RWPE2 (cell line): Measurements from ENCODE around the gene C5.

ENCODE experiments used
- ATAC-seq: fragments of 200-7000 bp; cut with Tn5 transposase; 3 replicates; pipeline ENCODE4 v1.9.1; 2021; ENCODE audit warnings: low read depth
- DNase-seq: peaks from one replicate; pipeline ENCODE4 v3.0.0-alpha.2; 2020; ENCODE audit warnings: low spot score
- H3K27ac ChIP-seq: fragments of 450-650 bp; 2 replicates; pipeline ENCODE4 v1.5.1; 2017; ENCODE audit warnings: mild to moderate bottlenecking; ENCODE audit not compliant: poor library complexity, severe bottlenecking
- H3K27me3 ChIP-seq: fragments of 250-450 bp; sonication (Bioruptor Pico); 2 replicates; pipeline ENCODE4 v1.5.1; 2021; ENCODE audit warnings: mild to moderate bottlenecking, moderate library complexity; ENCODE audit not compliant: insufficient read depth, poor library complexity, severe bottlenecking
- H3K36me3 ChIP-seq: fragments of 250-450 bp; sonication (Bioruptor Pico); 2 replicates; pipeline ENCODE4 v1.5.1; 2020; ENCODE audit warnings: low read depth, mild to moderate bottlenecking, moderate library complexity
- H3K4me1 ChIP-seq: fragments of 250-450 bp; sonication (Bioruptor Pico); 2 replicates; pipeline ENCODE4 v1.5.1; 2021; ENCODE audit warnings: mild to moderate bottlenecking, moderate library complexity; ENCODE audit not compliant: insufficient read depth, poor library complexity, severe bottlenecking
- H3K4me3 ChIP-seq: fragments of 250-450 bp; sonication (Bioruptor Pico); 2 replicates; pipeline ENCODE4 v1.5.1; 2021; ENCODE audit warnings: mild to moderate bottlenecking, moderate library complexity; ENCODE audit not compliant: severe bottlenecking
- H3K9me3 ChIP-seq: fragments of 250-450 bp; sonication (Bioruptor Pico); 2 replicates; pipeline ENCODE4 v1.5.1; 2021; ENCODE audit warnings: mild to moderate bottlenecking, moderate library complexity; ENCODE audit not compliant: severe bottlenecking
- TF ChIP-seq, protein P1 (sequence below): fragments of 450-650 bp; IDR thresholded peaks from one replicate; pipeline ENCODE4 v1.5.1; 2017; ENCODE audit warnings: mild to moderate bottlenecking, moderate library complexity; ENCODE audit not compliant: poor library complexity, severe bottlenecking

C5 gene

DNA sequence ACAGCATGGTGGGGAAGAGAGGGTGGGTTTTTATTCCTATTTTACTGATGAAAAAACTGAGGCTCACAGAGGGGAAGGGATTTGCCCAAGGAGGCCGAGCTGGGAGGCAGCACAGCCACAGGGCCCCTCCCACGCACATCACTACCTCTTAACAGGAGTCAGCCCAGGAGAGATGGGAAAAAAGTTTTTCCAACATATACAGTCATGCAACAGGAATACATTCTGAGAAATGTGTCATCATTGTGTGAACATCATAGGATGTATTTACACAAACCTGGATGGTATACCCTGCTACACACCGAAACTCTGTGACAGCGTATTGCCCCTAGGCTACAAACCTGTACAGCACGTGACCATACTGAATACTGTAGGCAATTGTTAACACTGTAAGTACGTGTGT lies 135.1 kb downstream of the C5 start:
- ATAC-seq (peak; percentile 67), DNase-seq (no peak)
- H3K27me3 ChIP-seq, result no peaks in the 10 kb centered on the region
- TF ChIP-seq, protein P1, sequence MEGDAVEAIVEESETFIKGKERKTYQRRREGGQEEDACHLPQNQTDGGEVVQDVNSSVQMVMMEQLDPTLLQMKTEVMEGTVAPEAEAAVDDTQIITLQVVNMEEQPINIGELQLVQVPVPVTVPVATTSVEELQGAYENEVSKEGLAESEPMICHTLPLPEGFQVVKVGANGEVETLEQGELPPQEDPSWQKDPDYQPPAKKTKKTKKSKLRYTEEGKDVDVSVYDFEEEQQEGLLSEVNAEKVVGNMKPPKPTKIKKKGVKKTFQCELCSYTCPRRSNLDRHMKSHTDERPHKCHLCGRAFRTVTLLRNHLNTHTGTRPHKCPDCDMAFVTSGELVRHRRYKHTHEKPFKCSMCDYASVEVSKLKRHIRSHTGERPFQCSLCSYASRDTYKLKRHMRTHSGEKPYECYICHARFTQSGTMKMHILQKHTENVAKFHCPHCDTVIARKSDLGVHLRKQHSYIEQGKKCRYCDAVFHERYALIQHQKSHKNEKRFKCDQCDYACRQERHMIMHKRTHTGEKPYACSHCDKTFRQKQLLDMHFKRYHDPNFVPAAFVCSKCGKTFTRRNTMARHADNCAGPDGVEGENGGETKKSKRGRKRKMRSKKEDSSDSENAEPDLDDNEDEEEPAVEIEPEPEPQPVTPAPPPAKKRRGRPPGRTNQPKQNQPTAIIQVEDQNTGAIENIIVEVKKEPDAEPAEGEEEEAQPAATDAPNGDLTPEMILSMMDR, result no peak
- no peaks in the 10 kb centered on the region for H3K9me3 ChIP-seq
- no peak overlapping the region for H3K4me3 ChIP-seq
- H3K36me3 ChIP-seq, result no peaks in the 10 kb centered on the region
- H3K27ac ChIP-seq, result no peak overlapping the region
- peaks cover 6% of the 10 kb centered on the region for H3K4me1 ChIP-seq

DNA sequence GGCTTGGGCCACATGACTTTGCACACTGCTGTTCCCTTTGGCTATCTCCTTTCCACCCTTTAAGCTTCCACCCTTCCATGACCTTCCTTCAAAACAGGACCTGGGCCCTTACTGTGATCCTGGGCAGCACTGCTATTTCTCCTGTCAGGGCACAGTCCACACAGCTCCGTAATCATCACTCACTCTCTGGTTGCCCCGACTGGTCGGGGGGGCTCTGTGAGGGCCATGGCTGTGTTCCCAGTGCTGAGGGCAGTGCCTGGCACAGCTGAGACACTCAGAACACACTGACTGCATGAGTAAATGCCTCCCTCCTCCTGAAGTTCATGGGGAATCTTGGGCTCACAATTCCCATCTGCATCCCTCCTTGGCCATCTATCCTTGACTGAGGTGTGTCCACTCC lies 135.7 kb downstream of the C5 start:
- Histone ChIP-seq H3K27me3 (no peaks in the 10 kb centered on the region), H3K4me1 (peaks cover 9% of the 10 kb centered on the region), H3K9me3 (no peaks in the 10 kb centered on the region), H3K36me3 (no peaks in the 10 kb centered on the region), H3K4me3 (no peak overlapping the region), H3K27ac (no peak overlapping the region)
- TF ChIP-seq, protein P1, result no peak
- DNase-seq, result no peak
- ATAC-seq, result no peak

DNA sequence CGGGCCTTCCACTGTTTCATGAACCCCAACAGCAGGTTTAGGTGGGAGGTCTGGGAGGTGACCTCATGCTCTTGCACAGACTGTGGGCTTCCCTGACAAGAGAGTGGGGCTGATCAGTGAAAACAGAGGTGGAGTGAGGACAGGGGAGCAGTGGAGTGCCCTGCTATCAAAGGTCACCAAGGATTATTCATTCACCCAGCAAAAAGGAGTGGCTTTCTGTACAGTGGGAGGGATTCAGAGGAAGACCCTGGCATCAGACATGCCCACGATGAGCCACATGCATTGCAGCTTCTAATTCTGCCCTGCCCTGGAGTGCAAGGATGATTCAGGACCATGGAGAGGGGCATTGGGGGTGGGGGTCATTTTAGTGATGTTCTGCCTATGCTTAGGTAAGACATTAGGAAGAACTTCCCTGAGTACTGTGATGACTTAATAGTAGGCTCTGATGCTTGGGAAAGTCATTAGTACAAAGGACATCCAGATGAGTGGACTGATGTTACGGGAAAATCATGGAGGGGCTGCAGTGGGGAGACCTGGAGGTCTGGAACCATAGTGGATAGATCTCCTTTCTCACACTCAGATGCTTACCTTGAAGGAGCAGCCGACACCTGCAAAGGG lies 136.3 kb downstream of the C5 start:
- Histone ChIP-seq H3K4me3 (no peak overlapping the region), H3K36me3 (no peaks in the 10 kb centered on the region), H3K9me3 (no peaks in the 10 kb centered on the region), H3K27me3 (no peaks in the 10 kb centered on the region), H3K27ac (no peak overlapping the region), H3K4me1 (peaks cover 9% of the 10 kb centered on the region)
- TF ChIP-seq, protein P1, result no peak
- ATAC-seq (no peak), DNase-seq (no peak)

DNA sequence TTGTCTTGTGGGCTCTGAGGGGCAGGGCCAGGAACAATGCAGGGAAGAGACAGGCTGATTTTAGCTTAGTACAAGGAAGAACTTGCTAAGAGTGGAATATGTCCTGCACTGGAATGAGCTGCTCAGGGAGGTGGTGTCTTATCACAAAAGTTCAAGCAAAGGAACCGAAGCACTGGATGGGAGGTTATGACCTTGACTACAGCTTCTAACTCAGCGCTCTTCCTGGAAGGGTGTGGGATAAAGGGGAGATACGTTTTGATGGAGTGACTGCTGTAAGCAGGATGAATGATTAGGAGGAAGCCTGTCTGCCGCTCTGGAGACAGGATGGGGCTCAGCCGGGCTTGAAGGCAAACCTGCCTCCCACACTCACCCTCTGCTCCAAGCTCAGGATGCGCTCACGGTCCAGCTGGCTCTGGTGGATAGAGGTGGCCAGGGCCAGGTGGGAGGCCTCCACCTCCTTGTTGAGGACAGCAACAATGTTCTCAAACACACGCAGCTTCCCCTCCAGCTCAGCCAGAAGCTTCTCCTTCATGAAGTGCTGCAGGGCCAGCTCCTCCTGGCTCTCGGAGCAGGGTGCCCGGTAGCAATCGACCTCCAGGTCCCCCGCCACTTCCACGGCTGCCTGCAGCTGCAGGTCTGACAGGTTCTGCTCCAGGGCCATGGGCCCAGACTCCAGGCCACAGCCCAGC lies 137.0 kb downstream of the C5 start:
- TF ChIP-seq, protein P1, result no peak
- H3K27ac ChIP-seq, result no peak overlapping the region

DNA sequence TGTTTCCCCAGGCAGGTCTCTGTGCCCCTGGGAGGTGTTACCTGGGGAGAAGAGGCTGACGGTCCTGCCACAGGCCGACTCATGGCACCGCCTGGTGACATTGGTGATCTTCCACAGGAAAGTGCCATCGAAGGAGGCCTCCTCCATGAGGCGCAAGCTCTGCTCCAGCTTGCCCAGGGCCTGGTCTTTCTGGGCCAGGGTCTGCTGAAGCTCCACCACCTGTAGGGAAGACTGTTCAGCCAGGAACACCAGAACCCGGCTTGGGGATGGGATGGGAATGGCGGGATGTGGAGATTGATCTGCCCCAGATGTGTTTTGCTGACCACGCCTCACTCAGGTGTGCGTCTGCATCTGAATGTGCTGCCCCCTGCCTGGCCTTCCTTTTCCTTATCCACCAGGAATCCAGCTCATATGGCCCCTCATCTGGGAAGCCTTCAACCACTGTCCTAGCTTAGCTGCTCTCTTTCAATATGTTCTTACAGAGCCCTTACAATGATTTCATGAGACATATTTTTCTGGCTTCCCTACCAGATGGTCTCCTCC lies 138.7 kb downstream of the C5 start:
- TF ChIP-seq, protein P1, result no peak
- no peaks in the 10 kb centered on the region for H3K36me3 ChIP-seq
- DNase-seq, result no peak
- no peaks in the 10 kb centered on the region for H3K9me3 ChIP-seq
- no peak overlapping the region for H3K27ac ChIP-seq
- H3K27me3 ChIP-seq, result no peaks in the 10 kb centered on the region
- no peak overlapping the region for H3K4me3 ChIP-seq
- ATAC-seq, result no peak
- peaks cover 9% of the 10 kb centered on the region for H3K4me1 ChIP-seq

More for the DNA sequence above, 137.0 kb downstream of the C5 start:
- DNase-seq (no peak), ATAC-seq (no peak)
- Histone ChIP-seq H3K4me1 (peaks cover 9% of the 10 kb centered on the region), H3K4me3 (no peak overlapping the region), H3K36me3 (no peaks in the 10 kb centered on the region), H3K27me3 (no peaks in the 10 kb centered on the region), H3K9me3 (no peaks in the 10 kb centered on the region)
